ENCODE results near the gene LSP1. TPM values are rescaled to one million over a fixed set of nuclear protein-coding genes. Genes with fewer than 3 reads are reported as not detected.
A peak's percentile ranks its signal among the peaks of the same experiment; 100 is the strongest.
"Not testable (repeated sequence)": the region's sequence is repeated elsewhere in the genome, so short reads cannot be mapped to it uniquely, and the experiment has no call there.

LSP1 gene
- total RNA-seq, 1 donor from 2014 or later, result 29.2 TPM

GRCh38 chr11:1874441-1875092, 21.7 kb downstream of the LSP1 start:
- H3K9ac ChIP-seq (ENCODE audit: low read depth in 1 of 3, low read length in 3 of 3); H3K36me3 ChIP-seq (ENCODE audit: control insufficient read depth in 3 of 3, insufficient read depth in 3 of 3, low read length in 3 of 3); H3K9me3 ChIP-seq (ENCODE audit: control insufficient read depth in 3 of 3, low read length in 3 of 3): not testable (repeated sequence)
- H3K4me1 ChIP-seq (ENCODE audit: control insufficient read depth in 3 of 3, insufficient read depth in 3 of 3, low read length in 3 of 3), result peaks cover 27 to 64% (median 29%) of the 10 kb centered on the region in 3 donors
- H3K4me3 ChIP-seq (ENCODE audit: low read length in 3 of 3), result peak overlapping the region in 1 of 3 donors; percentile 14
- peaks cover 32 to 58% (median 33%) of the 10 kb centered on the region in 3 donors for H3K27me3 ChIP-seq (ENCODE audit: control insufficient read depth in 3 of 3, insufficient read depth in 3 of 3, low read length in 3 of 3)
- peak overlapping the region; percentile 36 for H3K27ac ChIP-seq (ENCODE audit: low read depth, low read length)

GRCh38 chr11:1875093-1875850, 22.4 kb downstream of the LSP1 start:
- H3K27me3 ChIP-seq (ENCODE audit: control insufficient read depth in 3 of 3, insufficient read depth in 3 of 3, low read length in 3 of 3), result peaks cover 27 to 51% (median 31%) of the 10 kb centered on the region in 3 donors
- H3K27ac ChIP-seq (ENCODE audit: low read depth, low read length), result peak overlapping the region; percentile 60
- peak overlapping the region in 1 of 3 donors; percentile 57 for H3K9ac ChIP-seq (ENCODE audit: low read depth in 1 of 3, low read length in 3 of 3)
- H3K4me3 ChIP-seq (ENCODE audit: low read length in 3 of 3), result peak overlapping the region in 1 of 3 donors; percentile 43
- peaks cover 0 to 3% (median 0%) of the 10 kb centered on the region in 3 donors for H3K36me3 ChIP-seq (ENCODE audit: control insufficient read depth in 3 of 3, insufficient read depth in 3 of 3, low read length in 3 of 3)
- peaks cover 34 to 65% (median 35%) of the 10 kb centered on the region in 3 donors for H3K4me1 ChIP-seq (ENCODE audit: control insufficient read depth in 3 of 3, insufficient read depth in 3 of 3, low read length in 3 of 3)
- no peaks in the 10 kb centered on the region for H3K9me3 ChIP-seq (ENCODE audit: control insufficient read depth in 3 of 3, low read length in 3 of 3)

GRCh38 chr11:1875851-1876301, 23.0 kb downstream of the LSP1 start:
- Histone ChIP-seq H3K9ac (ENCODE audit: low read depth in 1 of 3, low read length in 3 of 3) (peak overlapping the region; percentile 51 to 75 (median 53)), H3K4me1 (ENCODE audit: control insufficient read depth in 3 of 3, insufficient read depth in 3 of 3, low read length in 3 of 3) (peaks cover 38 to 65% (median 41%) of the 10 kb centered on the region in 3 donors), H3K4me3 (ENCODE audit: low read length in 3 of 3) (peak overlapping the region in 2 of 3 donors; percentile 23 to 41), H3K27me3 (ENCODE audit: control insufficient read depth in 3 of 3, insufficient read depth in 3 of 3, low read length in 3 of 3) (peaks cover 21 to 49% (median 27%) of the 10 kb centered on the region in 3 donors), H3K27ac (ENCODE audit: low read depth, low read length) (peak overlapping the region; percentile 60)
- H3K36me3 ChIP-seq (ENCODE audit: control insufficient read depth in 3 of 3, insufficient read depth in 3 of 3, low read length in 3 of 3); H3K9me3 ChIP-seq (ENCODE audit: control insufficient read depth in 3 of 3, low read length in 3 of 3): not testable (repeated sequence)

- no peaks in the 10 kb centered on the region for H3K9me3 ChIP-seq (ENCODE audit: control insufficient read depth in 3 of 3, low read length in 3 of 3)
- peak overlapping the region in 2 of 3 donors; percentile 23 to 41 for H3K4me3 ChIP-seq (ENCODE audit: low read length in 3 of 3)
- H3K36me3 ChIP-seq (ENCODE audit: control insufficient read depth in 3 of 3, insufficient read depth in 3 of 3, low read length in 3 of 3), result peaks cover 0 to 3% (median 0%) of the 10 kb centered on the region in 3 donors
- peaks cover 44 to 66% (median 47%) of the 10 kb centered on the region in 3 donors for H3K4me1 ChIP-seq (ENCODE audit: control insufficient read depth in 3 of 3, insufficient read depth in 3 of 3, low read length in 3 of 3)
- H3K9ac ChIP-seq (ENCODE audit: low read depth in 1 of 3, low read length in 3 of 3), result peak overlapping the region; percentile 51 to 75 (median 53)
- H3K27me3 ChIP-seq (ENCODE audit: control insufficient read depth in 3 of 3, insufficient read depth in 3 of 3, low read length in 3 of 3), result peaks cover 14 to 45% (median 20%) of the 10 kb centered on the region in 3 donors
- peak overlapping the region; percentile 60 for H3K27ac ChIP-seq (ENCODE audit: low read depth, low read length)
These were observed 23.6 kb downstream of the LSP1 start for GRCh38 chr11:1876361-1877063.

GRCh38 chr11:1877211-1878136, 24.6 kb downstream of the LSP1 start:
- H3K27ac ChIP-seq (ENCODE audit: low read depth, low read length), result peak overlapping the region; percentile 89
- peaks cover 53 to 71% (median 56%) of the 10 kb centered on the region in 3 donors for H3K4me1 ChIP-seq (ENCODE audit: control insufficient read depth in 3 of 3, insufficient read depth in 3 of 3, low read length in 3 of 3)
- peaks cover 0 to 3% (median 0%) of the 10 kb centered on the region in 3 donors for H3K36me3 ChIP-seq (ENCODE audit: control insufficient read depth in 3 of 3, insufficient read depth in 3 of 3, low read length in 3 of 3)
- H3K4me3 ChIP-seq (ENCODE audit: low read length in 3 of 3), result peak overlapping the region in 1 of 3 donors; percentile 45
- H3K9ac ChIP-seq (ENCODE audit: low read depth in 1 of 3, low read length in 3 of 3), result peak overlapping the region in 2 of 3 donors; percentile 40 to 57
- no peaks in the 10 kb centered on the region for H3K9me3 ChIP-seq (ENCODE audit: control insufficient read depth in 3 of 3, low read length in 3 of 3)
- peaks cover 5 to 36% (median 11%) of the 10 kb centered on the region in 3 donors for H3K27me3 ChIP-seq (ENCODE audit: control insufficient read depth in 3 of 3, insufficient read depth in 3 of 3, low read length in 3 of 3)

GRCh38 chr11:1878137-1879031, 25.5 kb downstream of the LSP1 start:
- peaks cover 2 to 29% (median 11%) of the 10 kb centered on the region in 3 donors for H3K27me3 ChIP-seq (ENCODE audit: control insufficient read depth in 3 of 3, insufficient read depth in 3 of 3, low read length in 3 of 3)
- H3K9ac ChIP-seq (ENCODE audit: low read depth in 1 of 3, low read length in 3 of 3), result peak overlapping the region in 1 of 3 donors; percentile 57
- H3K4me1 ChIP-seq (ENCODE audit: control insufficient read depth in 3 of 3, insufficient read depth in 3 of 3, low read length in 3 of 3), result peaks cover 62 to 76% (median 63%) of the 10 kb centered on the region in 3 donors
- H3K4me3 ChIP-seq (ENCODE audit: low read length in 3 of 3), result peak overlapping the region in 1 of 3 donors; percentile 45
- peaks cover 0 to 5% (median 2%) of the 10 kb centered on the region in 3 donors for H3K36me3 ChIP-seq (ENCODE audit: control insufficient read depth in 3 of 3, insufficient read depth in 3 of 3, low read length in 3 of 3)
- H3K9me3 ChIP-seq (ENCODE audit: control insufficient read depth in 3 of 3, low read length in 3 of 3), result no peaks in the 10 kb centered on the region
- peak overlapping the region; percentile 89 for H3K27ac ChIP-seq (ENCODE audit: low read depth, low read length)

- peaks cover 0 to 11% (median 4%) of the 10 kb centered on the region in 3 donors for H3K36me3 ChIP-seq (ENCODE audit: control insufficient read depth in 3 of 3, insufficient read depth in 3 of 3, low read length in 3 of 3)
- H3K27ac ChIP-seq (ENCODE audit: low read depth, low read length), result peak overlapping the region; percentile 89
- H3K4me1 ChIP-seq (ENCODE audit: control insufficient read depth in 3 of 3, insufficient read depth in 3 of 3, low read length in 3 of 3), result peaks cover 63 to 78% (median 63%) of the 10 kb centered on the region in 3 donors
- peak overlapping the region in 2 of 3 donors; percentile 57 to 64 for H3K9ac ChIP-seq (ENCODE audit: low read depth in 1 of 3, low read length in 3 of 3)
- H3K9me3 ChIP-seq (ENCODE audit: control insufficient read depth in 3 of 3, low read length in 3 of 3), result no peaks in the 10 kb centered on the region
- H3K27me3 ChIP-seq (ENCODE audit: control insufficient read depth in 3 of 3, insufficient read depth in 3 of 3, low read length in 3 of 3), result peaks cover 2 to 24% (median 10%) of the 10 kb centered on the region in 3 donors
- H3K4me3 ChIP-seq (ENCODE audit: low read length in 3 of 3), result no peak overlapping the region
These were observed 26.6 kb downstream of the LSP1 start for GRCh38 chr11:1879342-1879940.

Data from skeletal muscle tissue (tissue), 4 donors.